H9 (cell line): ENCODE results near the gene PGBD4. TPM values are rescaled to one million over a fixed set of nuclear protein-coding genes. Genes with fewer than 3 reads are reported as not detected.

Source experiments
- DNase-seq: peaks from one replicate; pipeline ENCODE4 v3.0.0-alpha.2; 2017
- H2AFZ ChIP-seq: one replicate; pipeline ENCODE4 v1.6.1; 2013; ENCODE audit warnings: mild to moderate bottlenecking, low read length, control low read depth, moderate library complexity
- H2AK5ac ChIP-seq: 2 replicates; pipeline ENCODE4 v1.6.1; 2013; ENCODE audit warnings: low read length, control low read depth, mixed read lengths; ENCODE audit not compliant: insufficient read length
- H2BK120ac ChIP-seq: one replicate; pipeline ENCODE4 v1.6.1; 2013; ENCODE audit warnings: low read depth, mild to moderate bottlenecking, low read length, control low read depth, inconsistent platforms; ENCODE audit not compliant: poor library complexity, severe bottlenecking
- H2BK12ac ChIP-seq: 2 replicates; pipeline ENCODE4 v1.6.1; 2013; ENCODE audit warnings: low read length, control low read depth, mixed read lengths, low read depth; ENCODE audit not compliant: insufficient read length
- H2BK15ac ChIP-seq: 2 replicates; pipeline ENCODE4 v1.6.1; 2013; ENCODE audit warnings: low read depth, low read length, control low read depth
- H2BK20ac ChIP-seq: one replicate; pipeline ENCODE4 v1.6.1; 2013; ENCODE audit warnings: low read depth, mild to moderate bottlenecking, low read length, control low read depth, inconsistent platforms; ENCODE audit not compliant: poor library complexity, severe bottlenecking
- H2BK5ac ChIP-seq: 2 replicates; pipeline ENCODE4 v1.6.1; 2013; ENCODE audit warnings: low read length, control low read depth, mixed read lengths; ENCODE audit not compliant: insufficient read length
- H3K14ac ChIP-seq: 2 replicates; pipeline ENCODE4 v1.6.1; 2013; ENCODE audit warnings: low read length, control low read depth; ENCODE audit not compliant: insufficient read depth
- H3K18ac ChIP-seq: 2 replicates; pipeline ENCODE4 v1.6.1; 2013; ENCODE audit warnings: low read depth, mild to moderate bottlenecking, mixed read lengths, low read length, control low read depth; ENCODE audit not compliant: insufficient read length
- H3K23ac ChIP-seq: 2 replicates; pipeline ENCODE4 v1.6.1; 2013; ENCODE audit warnings: low read length, control low read depth, mixed read lengths, low read depth; ENCODE audit not compliant: insufficient read length
- H3K23me2 ChIP-seq: 2 replicates; pipeline ENCODE4 v1.6.1; 2013; ENCODE audit warnings: low read depth, mild to moderate bottlenecking, mixed read lengths, low read length, control low read depth; ENCODE audit not compliant: insufficient read length, poor library complexity, severe bottlenecking
- H3K27ac ChIP-seq: 2 replicates; pipeline ENCODE4 v1.5.1; 2013; ENCODE audit warnings: low read length, control low read depth, mixed read lengths, low read depth; ENCODE audit not compliant: insufficient read length
- H3K27me3 ChIP-seq: 2 replicates; pipeline ENCODE4 v1.6.1; 2013; ENCODE audit warnings: low read length, control low read depth, inconsistent platforms; ENCODE audit not compliant: insufficient read depth
- H3K4ac ChIP-seq: 2 replicates; pipeline ENCODE4 v1.6.1; 2013; ENCODE audit warnings: low read depth, mild to moderate bottlenecking, control low read depth, inconsistent platforms, low read length, moderate library complexity
- H3K4me1 ChIP-seq: 2 replicates; pipeline ENCODE4 v1.6.1; 2013; ENCODE audit warnings: low read length, control low read depth, inconsistent platforms; ENCODE audit not compliant: insufficient read depth
- H3K4me2 ChIP-seq: 2 replicates; pipeline ENCODE4 v1.6.1; 2013; ENCODE audit warnings: low read length, control low read depth, mixed read lengths; ENCODE audit not compliant: insufficient read length, insufficient read depth
- H3K56ac ChIP-seq: 2 replicates; pipeline ENCODE4 v1.6.1; 2013; ENCODE audit warnings: low read depth, mild to moderate bottlenecking, mixed read lengths, low read length, control low read depth; ENCODE audit not compliant: insufficient read length
- H3K79me1 ChIP-seq: 2 replicates; pipeline ENCODE4 v1.6.1; 2013; ENCODE audit warnings: low read depth, mild to moderate bottlenecking, moderate library complexity, low read length, control low read depth, inconsistent platforms; ENCODE audit not compliant: insufficient read depth, poor library complexity, severe bottlenecking
- H3K79me2 ChIP-seq: 2 replicates; pipeline ENCODE4 v1.6.1; 2013; ENCODE audit warnings: low read length, control low read depth, inconsistent platforms; ENCODE audit not compliant: insufficient read depth
- H3K9ac ChIP-seq: 2 replicates; pipeline ENCODE4 v1.6.1; 2013; ENCODE audit warnings: low read length, control low read depth, mixed read lengths; ENCODE audit not compliant: insufficient read length; ENCODE audit errors: extremely low read depth
- H3K9me3 ChIP-seq: one replicate; pipeline ENCODE4 v1.6.1; 2013; ENCODE audit warnings: low read depth, low read length, inconsistent platforms; ENCODE audit not compliant: control insufficient read depth
- H3T11ph ChIP-seq: one replicate; pipeline ENCODE4 v1.6.1; 2013; ENCODE audit warnings: mild to moderate bottlenecking, low read length, control low read depth, inconsistent platforms
- H4K20me1 ChIP-seq: one replicate; pipeline ENCODE4 v1.6.1; 2013; ENCODE audit not compliant: control insufficient read depth, insufficient read length, insufficient read depth
- H4K5ac ChIP-seq: 2 replicates; pipeline ENCODE4 v1.6.1; 2013; ENCODE audit warnings: low read depth, mild to moderate bottlenecking, mixed read lengths, low read length, control low read depth; ENCODE audit not compliant: insufficient read length
- H4K8ac ChIP-seq: replicated peaks from 2 replicates; pipeline ENCODE4 v1.6.1; 2013; ENCODE audit warnings: low read length, control low read depth, mixed read lengths, low read depth; ENCODE audit not compliant: insufficient read length
- H4K91ac ChIP-seq: 2 replicates; pipeline ENCODE4 v1.6.1; 2013; ENCODE audit warnings: low read depth, mild to moderate bottlenecking, moderate library complexity, mixed read lengths, low read length, control low read depth; ENCODE audit not compliant: insufficient read length
- H3K27ac Mint-ChIP-seq, 3 experiments: 2 replicates in 2 of 3; 3 replicates in 1 of 3; pipeline ENCODE4 v1.8.0; 2020 to 2021; ENCODE audit warnings: mixed read lengths in 3 of 3, mild to moderate bottlenecking in 1 of 3, moderate library complexity in 1 of 3
- H3K27me3 Mint-ChIP-seq: 2 replicates; pipeline ENCODE4 v1.8.0; 2021; ENCODE audit warnings: low read depth, mild to moderate bottlenecking, moderate library complexity, mixed read lengths
- H3K36me3 Mint-ChIP-seq, 3 experiments: 2 replicates in 2 of 3; 3 replicates in 1 of 3; pipeline ENCODE4 v1.8.0; 2020 to 2021; ENCODE audit warnings: low read depth in 3 of 3, mixed read lengths in 3 of 3; ENCODE audit not compliant: insufficient read depth in 1 of 3
- H3K4me1 Mint-ChIP-seq, 2 experiments: 2 replicates each; pipeline ENCODE4 v1.8.0; 2020; ENCODE audit warnings: mixed read lengths in 2 of 2
- H3K4me3 Mint-ChIP-seq, 2 experiments: 2 replicates in 1 of 2; 3 replicates in 1 of 2; pipeline ENCODE4 v1.8.0; 2020 to 2021; ENCODE audit warnings: mild to moderate bottlenecking in 2 of 2, mixed read lengths in 2 of 2, moderate library complexity in 1 of 2
- H3K9me3 Mint-ChIP-seq, 2 experiments: 2 replicates in 1 of 2; 3 replicates in 1 of 2; pipeline ENCODE4 v1.8.0; 2020; ENCODE audit warnings: mild to moderate bottlenecking in 2 of 2, mixed read lengths in 2 of 2, moderate library complexity in 1 of 2
- CTCF ChIP-seq: fragments of 200-600 bp; sonication (generic); conservative IDR thresholded peaks from 3 replicates; pipeline ENCODE4 v1.8.0; 2021; ENCODE audit warnings: antibody characterized with exemption, mild to moderate bottlenecking
- WGBS: extraction: QIAGEN DNeasy Blood & Tissue Kit; methylation state at CpG from one replicate; pipeline ENCODE4 v1.1.7; 2013; ENCODE audit warnings: missing lambda C conversion rate, low lambda C conversion rate, mixed read lengths; ENCODE audit not compliant: insufficient read length; ENCODE audit errors: extremely low coverage; 5-methylcytosine and 5-hydroxymethylcytosine counted together
- total RNA-seq: library from RNA; stranded (reverse); gene quantifications from 2 replicates; pipeline ENCODE4 v1.2.1, GENCODE V29; 2021

Gene PGBD4
- total RNA-seq, 1 experiment from 2014 or later, result 1.2 TPM

- Histone ChIP-seq H3K14ac (no peak overlapping the region), H2AK5ac (no peak overlapping the region), H3K79me1 (no peaks in the 10 kb centered on the region), H3K4ac (no peak overlapping the region), H2AFZ (no peak overlapping the region), H3K23ac (no peak overlapping the region), H2BK5ac (no peak overlapping the region), H2BK120ac (no peak overlapping the region), H4K5ac (no peak overlapping the region), H4K8ac (no peak overlapping the region), H4K20me1 (no peaks in the 10 kb centered on the region), H3K9ac (no peak overlapping the region), H3K56ac (no peak overlapping the region), H2BK12ac (no peak overlapping the region), H2BK20ac (no peak overlapping the region), H3K4me2 (no peak overlapping the region), H2BK15ac (no peak overlapping the region), H3K23me2 (no peaks in the 10 kb centered on the region), H3K27ac (no peak overlapping the region), H3K9me3 (no peaks in the 10 kb centered on the region), H3K18ac (no peak overlapping the region), H4K91ac (no peak overlapping the region), H3K79me2 (no peaks in the 10 kb centered on the region), H3T11ph (no peak overlapping the region), H3K27me3 (no peaks in the 10 kb centered on the region), H3K4me1 (no peaks in the 10 kb centered on the region)
- Mint-ChIP-seq H3K4me1 (peaks cover 6 to 7% of the 10 kb centered on the region in 2 experiments), H3K27ac (no peak overlapping the region), H3K36me3 (no peaks in the 10 kb centered on the region; a peak in 1 of 7 replicates), H3K9me3 (no peaks in the 10 kb centered on the region; a peak in 1 of 5 replicates), H3K4me3 (no peak overlapping the region), H3K27me3 (peaks cover 4% of the 10 kb centered on the region)
- no peak for TF ChIP-seq CTCF
- WGBS, result no CpG with 5 or more reads among the region's 4 CpGs
- DNase-seq, result no peak
Observed at GRCh38 chr15:34124651-34125050, 22.8 kb downstream of the PGBD4 start.
